Activated CD4-positive, CD25-positive, alpha-beta regulatory T cell treated with anti-CD3 and anti-CD28 coated beads, Interleukin-2, amount 50 U/mL, for 24 hours (primary cell): Measurements from ENCODE around the gene SNED1.

Experiments used
- ATAC-seq, 2 donors: fragments of 150-1000 bp; cut with Tn5 transposase; one replicate each; pipeline ENCODE4 v1.10.0; 2021; ENCODE audit warnings: mild to moderate bottlenecking in 1 of 2, moderate library complexity in 1 of 2

The SNED1 gene

GRCh38 chr2:240997856-240998705 lies at the start of gene SNED1:
Gene SNED1 (plus strand): TSS chr2:240998618. CDS start chr2:240998838, 220 bp downstream.
- peak; percentile 63 to 79 for ATAC-seq

GRCh38 chr2:240948905-240949790 lies 49.3 kb upstream of the SNED1 start:
- ATAC-seq: no peak

GRCh38 chr2:240949791-240950705 lies 48.4 kb upstream of the SNED1 start:
- ATAC-seq: no peak

- no peak for ATAC-seq
These were observed 47.3 kb upstream of the SNED1 start for GRCh38 chr2:240951045-240951594.

- no peak for ATAC-seq
These were observed 45.7 kb upstream of the SNED1 start for GRCh38 chr2:240952496-240953246.

DNA sequence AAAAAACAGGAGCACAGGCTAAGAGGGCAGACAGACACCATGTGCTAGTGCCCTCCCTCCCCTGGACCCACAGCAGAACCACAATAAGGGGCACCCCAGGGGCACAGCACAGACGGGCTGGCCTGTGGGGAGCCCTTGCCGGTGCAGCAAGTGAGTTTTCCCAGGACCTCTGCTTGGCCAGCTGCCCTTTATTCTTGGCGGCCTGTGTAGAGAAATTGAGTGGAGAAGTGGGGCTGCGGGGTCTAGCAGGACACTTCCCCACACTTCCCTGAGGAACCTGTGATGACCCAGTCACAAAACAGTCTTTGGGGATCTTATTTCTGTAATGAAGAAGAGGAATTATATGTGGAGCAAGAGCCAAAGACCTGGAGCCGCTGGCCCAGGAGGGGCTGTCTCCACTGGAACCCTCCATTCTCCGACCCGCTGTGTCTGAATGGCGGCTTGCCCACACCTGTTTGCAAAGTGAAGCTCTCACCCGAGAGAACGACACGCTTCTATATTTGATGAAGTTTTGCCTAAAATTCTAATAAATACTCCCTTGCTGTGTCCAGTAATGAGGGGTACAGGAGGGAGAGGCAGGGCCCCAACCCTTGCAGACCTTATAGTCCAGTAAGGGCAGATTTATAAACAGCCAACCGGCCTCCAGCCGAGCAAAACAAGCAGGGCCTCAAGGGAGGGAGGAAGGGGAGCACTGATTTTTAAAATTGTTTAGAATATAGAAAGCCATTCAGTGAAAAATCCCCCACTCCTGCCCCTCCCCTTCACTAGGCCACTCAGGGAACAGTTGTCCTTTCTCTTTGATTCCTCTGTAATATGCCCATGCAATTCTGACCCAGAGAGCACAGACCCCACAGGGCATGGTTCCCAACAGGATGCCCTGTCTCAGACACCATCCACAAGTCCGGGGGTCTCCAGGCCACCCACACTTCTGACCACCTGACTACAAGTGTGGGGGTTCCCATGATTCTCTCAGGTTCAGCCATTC lies 44.7 kb upstream of the SNED1 start:
- no peak for ATAC-seq

GRCh38 chr2:240954436-240955305 lies 43.7 kb upstream of the SNED1 start:
- ATAC-seq: no peak

GRCh38 chr2:240955306-240956170 lies 42.9 kb upstream of the SNED1 start:
- no peak for ATAC-seq

GRCh38 chr2:240956171-240956934 lies 42.1 kb upstream of the SNED1 start:
- no peak for ATAC-seq

- no peak for ATAC-seq
These were observed 41.3 kb upstream of the SNED1 start for GRCh38 chr2:240956935-240957655.

GRCh38 chr2:240957656-240958365 lies 40.6 kb upstream of the SNED1 start:
- no peak for ATAC-seq

- ATAC-seq: no peak
These were observed 39.8 kb upstream of the SNED1 start for GRCh38 chr2:240958366-240959213.

DNA sequence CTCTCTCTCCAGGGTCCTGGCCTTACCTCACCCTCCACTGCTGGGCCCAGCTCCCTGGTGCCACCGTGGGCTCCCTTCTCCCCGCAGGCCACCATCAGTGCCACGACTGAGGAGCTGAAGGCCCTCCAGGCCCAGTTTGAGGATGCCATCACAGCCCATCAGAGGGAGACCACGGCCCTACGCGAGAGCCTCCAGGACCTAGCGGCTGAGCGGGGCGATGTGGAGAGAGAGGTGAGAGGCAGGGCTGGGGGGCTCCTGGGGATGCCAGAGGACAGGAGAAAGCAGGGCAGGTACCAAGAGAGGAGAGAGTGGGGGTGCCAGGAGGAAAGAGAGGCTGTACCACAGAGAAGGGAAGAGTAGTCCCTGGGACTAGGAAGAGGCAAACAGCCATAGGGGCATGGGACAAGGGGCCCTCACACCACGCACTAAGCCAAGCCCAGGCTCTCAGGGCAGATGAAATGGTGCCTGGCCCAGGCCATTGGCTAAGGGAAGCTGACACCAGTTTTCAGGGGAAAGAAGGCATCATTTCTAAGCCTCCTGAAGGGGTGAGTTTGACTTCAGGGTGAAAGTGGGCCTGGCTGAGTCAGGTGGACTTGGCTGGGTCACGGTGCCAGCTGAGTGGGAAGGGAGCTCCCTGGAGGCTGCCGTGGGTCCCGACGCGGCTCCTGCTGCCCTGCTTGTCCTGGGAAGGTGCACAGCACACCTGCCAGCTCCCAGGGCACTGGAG lies 39.0 kb upstream of the SNED1 start:
- ATAC-seq: no peak

DNA sequence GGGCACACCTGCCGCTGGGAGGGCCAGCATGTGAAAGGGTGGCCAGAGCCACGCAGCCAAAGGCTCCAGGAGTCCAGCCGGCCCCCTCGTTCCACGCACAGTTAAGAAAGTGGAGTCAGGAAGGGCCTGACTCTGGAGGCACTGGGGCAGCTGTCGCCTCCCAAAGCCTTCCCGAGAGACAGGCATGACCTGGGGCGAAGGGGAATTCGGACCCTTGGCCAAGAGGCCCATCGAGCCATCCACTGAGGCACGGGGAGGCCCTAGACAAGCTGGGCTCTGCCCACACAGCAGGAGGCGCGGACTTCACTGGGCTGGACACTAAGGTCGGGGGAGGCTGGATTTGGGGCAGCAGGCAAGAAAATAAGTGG lies 38.5 kb upstream of the SNED1 start:
- ATAC-seq: no peak
